B cell (primary cell): ENCODE data around the gene SULT2B1. TPM values are rescaled to one million over a fixed set of nuclear protein-coding genes. Genes with fewer than 3 reads are reported as not detected.

Experiments
- ATAC-seq: fragments of 200-7000 bp; cut with Tn5 transposase; one replicate; pipeline ENCODE4 v1.10.0; 2021; ENCODE audit warnings: low read depth, mild to moderate bottlenecking, moderate number of reproducible peaks, moderate library complexity
- CTCF ChIA-PET: fragments of 350-600 bp; sonication (Branson Sonifier 250); formaldehyde crosslinking; loops from one replicate; lab custom pipeline; 2021; ENCODE audit warnings: antibody characterized with exemption, inconsistent platforms; lab: Charles Lee
- POLR2A ChIA-PET: fragments of 350-600 bp; sonication (Branson Sonifier 250); formaldehyde crosslinking; loops from one replicate; lab custom pipeline; 2021; ENCODE audit warnings: antibody characterized with exemption; lab: Charles Lee
- DNase-seq: peaks from one replicate; pipeline ENCODE4 v3.0.0; 2013
- H2AFZ ChIP-seq: 2 replicates; pipeline ENCODE4 v1.6.1; 2012; ENCODE audit warnings: mild to moderate bottlenecking, low read depth, low read length; ENCODE audit not compliant: insufficient read depth, poor library complexity, severe bottlenecking
- H3K27ac ChIP-seq, 2 donors: 1 replicate in 1 of 2; 2 replicates in 1 of 2; pipeline ENCODE4 v1.5.1; 2012 to 2013; ENCODE audit warnings: low read length in 2 of 2, mild to moderate bottlenecking in 2 of 2, moderate library complexity in 1 of 2
- H3K27me3 ChIP-seq, 4 experiments: fragments of 200-600 bp in 1 of 4; sonication (generic) in 1 of 4; replicated peaks in 1 of 4; 1 replicate in 2 of 4; 2 replicates in 2 of 4; pipeline versions ENCODE4 v1.6.1 to v1.7.0; 2013 to 2016; ENCODE audit warnings: low read length in 3 of 4, mild to moderate bottlenecking in 2 of 4, mixed read lengths in 1 of 4, moderate library complexity in 1 of 4; ENCODE audit not compliant: insufficient read depth in 4 of 4, control insufficient read depth in 3 of 4; ENCODE audit errors: control extremely low read depth in 1 of 4
- H3K36me3 ChIP-seq, 2 experiments: replicated peaks in 1 of 2; 1 replicate in 1 of 2; 2 replicates in 1 of 2; pipeline versions ENCODE4 v1.6.1 to v1.7.1; 2013; ENCODE audit warnings: low read length in 1 of 2; ENCODE audit not compliant: insufficient read depth in 2 of 2, control insufficient read depth in 1 of 2; ENCODE audit errors: control extremely low read depth in 1 of 2, extremely low read depth in 1 of 2
- H3K4me1 ChIP-seq, 2 donors: fragments of 200-600 bp in 1 of 2; sonication (generic) in 1 of 2; 1 replicate in 1 of 2; 2 replicates in 1 of 2; pipeline versions ENCODE4 v1.5.1 to v1.6.1; 2013 to 2017; ENCODE audit warnings: low read length in 2 of 2; ENCODE audit not compliant: control insufficient read depth in 2 of 2, insufficient read depth in 2 of 2
- H3K4me2 ChIP-seq: replicated peaks from 2 replicates; pipeline ENCODE3; 2012; ENCODE audit warnings: mild to moderate bottlenecking, low read depth, low read length; ENCODE audit not compliant: poor library complexity, severe bottlenecking
- H3K4me3 ChIP-seq, 5 experiments: fragments of 200-600 bp in 1 of 5; sonication (generic) in 1 of 5; 1 replicate in 3 of 5; 2 replicates in 2 of 5; pipeline versions ENCODE4 v1.5.1 to v1.7.0; 2011 to 2016; ENCODE audit warnings: low read length in 4 of 5, mild to moderate bottlenecking in 4 of 5, low read depth in 2 of 5, control low read depth in 1 of 5, moderate library complexity in 1 of 5; ENCODE audit not compliant: insufficient read depth in 1 of 5; ENCODE audit errors: control extremely low read depth in 1 of 5, extremely low read depth in 1 of 5
- H3K79me2 ChIP-seq: fragments of 200-600 bp; sonication (generic); one replicate; pipeline ENCODE4 v1.6.0; 2016; ENCODE audit warnings: low read length; ENCODE audit not compliant: control insufficient read depth, insufficient read depth
- H3K9ac ChIP-seq: fragments of 200-600 bp; sonication (generic); 2 replicates; pipeline ENCODE4 v1.6.1; 2017; ENCODE audit warnings: mild to moderate bottlenecking, low read length, moderate library complexity
- H3K9me3 ChIP-seq, 3 donors: one replicate each; pipeline versions ENCODE4 v1.6.1 to v1.7.1; 2013; ENCODE audit warnings: low read length in 2 of 3; ENCODE audit not compliant: control insufficient read depth in 2 of 3, insufficient read depth in 1 of 3; ENCODE audit errors: control extremely low read depth in 1 of 3
- H4K20me1 ChIP-seq: 2 replicates; pipeline ENCODE4 v1.6.0; 2012; ENCODE audit warnings: mild to moderate bottlenecking, low read length; ENCODE audit not compliant: insufficient read depth, control insufficient read depth, poor library complexity, severe bottlenecking
- H3K27ac Mint-ChIP-seq: one replicate; pipeline ENCODE4 v1.8.0; 2021; ENCODE audit warnings: mixed read lengths
- H3K27me3 Mint-ChIP-seq: one replicate; pipeline ENCODE4 v1.8.0; 2021; ENCODE audit warnings: mixed read lengths
- H3K4me1 Mint-ChIP-seq: one replicate; pipeline ENCODE4 v1.8.0; 2021; ENCODE audit warnings: mixed read lengths
- H3K4me3 Mint-ChIP-seq: one replicate; pipeline ENCODE4 v1.8.0; 2021; ENCODE audit warnings: mixed read lengths
- H3K9me3 Mint-ChIP-seq: one replicate; pipeline ENCODE4 v1.8.0; 2022; ENCODE audit warnings: mixed read lengths; ENCODE audit not compliant: insufficient read depth
- CTCF ChIP-seq: fragments of 200-600 bp; IDR thresholded peaks from one replicate; pipeline ENCODE4 v1.8.0; 2022; ENCODE audit warnings: antibody characterized with exemption, mild to moderate bottlenecking
- EZH2 ChIP-seq: IDR thresholded peaks from 2 replicates; pipeline ENCODE4 v1.6.1; 2012; ENCODE audit warnings: borderline replicate concordance, low read depth, mild to moderate bottlenecking, moderate library complexity, low read length; ENCODE audit not compliant: insufficient read depth, poor library complexity, severe bottlenecking
- WGBS: methylation state at CpG from one replicate; pipeline ENCODE4 v1.1.5; 2013; ENCODE audit warnings: missing lambda C conversion rate; ENCODE audit not compliant: insufficient coverage; 5-methylcytosine and 5-hydroxymethylcytosine counted together
- intact Hi-C: fragments of 100-400 bp; cut with micrococcal nuclease; formaldehyde crosslinking; loops from one replicate; pipeline ENCODE4 v1.10.0; 2022
- polyA plus RNA-seq: library from polyadenylated mRNA; depleted of rRNA; stranded (reverse); fragments of >200 nt; gene quantifications from 2 replicates; pipeline ENCODE4 v1.2.3, GENCODE V29; 2012
- total RNA-seq, 2 donors: library from RNA; stranded (reverse); fragments of 120-200 nt in 1 of 2; gene quantifications; 1 replicate in 1 of 2; 2 replicates in 1 of 2; pipeline versions ENCODE4 v1.2.3 to v1.2.4, GENCODE V29; 2013 to 2022

SULT2B1 gene
- total and polyA plus RNA-seq, 2 donors (not counting 1 experiment from before 2014, with no cell fraction given): not detected

- WGBS: 95% methylated on average over 4 of the region's 5 CpGs
- TF ChIP-seq CTCF (no peak), EZH2 (no peak)
- Mint-ChIP-seq H3K27ac (no peak overlapping the region), H3K4me3 (no peak overlapping the region), H3K27me3 (no peaks in the 10 kb centered on the region), H3K4me1 (peaks cover 55% of the 10 kb centered on the region), H3K9me3 (peaks cover 4% of the 10 kb centered on the region)
- no peak overlapping the region for H3K4me3 ChIP-seq
- H3K79me2 ChIP-seq: peaks cover 58% of the 10 kb centered on the region
- intact Hi-C loops: no loop called here
- H3K9me3 ChIP-seq: peaks cover 0 to 11% (median 0%) of the 10 kb centered on the region in 3 donors
- no peaks in the 10 kb centered on the region for H3K36me3 ChIP-seq
- ATAC-seq: no peak
- no peak for DNase-seq
- H3K4me1 ChIP-seq: peaks cover 29 to 45% of the 10 kb centered on the region in 2 donors
- H3K4me2 ChIP-seq: no peak overlapping the region
- H4K20me1 ChIP-seq: no peaks in the 10 kb centered on the region
- ChIA-PET POLR2A (interaction anchor here (0.7 kb wide), 1 partner anchor 312 kb away, joined by 3 read pairs; no protein-coding TSS in a partner anchor), CTCF (interaction anchor here (0.7 kb wide), 1 partner anchor 32 kb away, joined by 3 read pairs; no protein-coding TSS in a partner anchor)
- no peaks in the 10 kb centered on the region for H3K27me3 ChIP-seq
- no peak overlapping the region for H3K27ac ChIP-seq
- no peak overlapping the region for H2AFZ ChIP-seq
- no peak overlapping the region for H3K9ac ChIP-seq
These were observed 90.9 kb downstream of the SULT2B1 start for GRCh38 chr19:48642862-48643261.

GRCh38 chr19:48644355-48644754, 92.4 kb downstream of the SULT2B1 start:
- Mint-ChIP-seq H3K27ac (peak overlapping the region; percentile 90), H3K4me3 (no peak overlapping the region), H3K4me1 (peaks cover 51% of the 10 kb centered on the region), H3K27me3 (no peaks in the 10 kb centered on the region), H3K9me3 (no peaks in the 10 kb centered on the region)
- H3K4me3 ChIP-seq: peak overlapping the region in 2 of 5 experiments; percentile 78 to 95
- no peaks in the 10 kb centered on the region for H3K36me3 ChIP-seq
- ATAC-seq: no peak
- H4K20me1 ChIP-seq: no peaks in the 10 kb centered on the region
- peaks cover 25 to 47% of the 10 kb centered on the region in 2 donors for H3K4me1 ChIP-seq
- peaks cover 54% of the 10 kb centered on the region for H3K79me2 ChIP-seq
- WGBS: 100% methylated on average over 1 of the region's 4 CpGs
- H3K27ac ChIP-seq: peak overlapping the region; percentile 29 to 35
- TF ChIP-seq EZH2: no peak
- no peak for TF ChIP-seq CTCF
- no peak for DNase-seq
- no peaks in the 10 kb centered on the region for H3K27me3 ChIP-seq
- ChIA-PET CTCF (interaction anchor here (0.8 to 3.5 kb wide), 8 partner anchors 21 to 326 kb away, joined by 3 to 51 read pairs (median 6); no protein-coding TSS in a partner anchor), POLR2A (interaction anchor here (2.4 kb wide), 1 partner anchor 20 kb away, joined by 12 read pairs; no protein-coding TSS in a partner anchor)
- peak overlapping the region; percentile 99 for H3K4me2 ChIP-seq
- intact Hi-C loops: no loop called here
- peaks cover 0 to 6% (median 0%) of the 10 kb centered on the region in 3 donors for H3K9me3 ChIP-seq
- H2AFZ ChIP-seq: no peak overlapping the region
- H3K9ac ChIP-seq: no peak overlapping the region
